HG03025 (cell line): ENCODE data around the gene CSF1.

Experiments used
- ATAC-seq: cut with Tn5 transposase; IDR thresholded peaks from one replicate; pipeline ENCODE4 v1.9.1; 2021; ENCODE audit warnings: mild to moderate bottlenecking, moderate library complexity; ENCODE audit not compliant: unreplicated experiment, low FRiP score

The CSF1 gene

DNA sequence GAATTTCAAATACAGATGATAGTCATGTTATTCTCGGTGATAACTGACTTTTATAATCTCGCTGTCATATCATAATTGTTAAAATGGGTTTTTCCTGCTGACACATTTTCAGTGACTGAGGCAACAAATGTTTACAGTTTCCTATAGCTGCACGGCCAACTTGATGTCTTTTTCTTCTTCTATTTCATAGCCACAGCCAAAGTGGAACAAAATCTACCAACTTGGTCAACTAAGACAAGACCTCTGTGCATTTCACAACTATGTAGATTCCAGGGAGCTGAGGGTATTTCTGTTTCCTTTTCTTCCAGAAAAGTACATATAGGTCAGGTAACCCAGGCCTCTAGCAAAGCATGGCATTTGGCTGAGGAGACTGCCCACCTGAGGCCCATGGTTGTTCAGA, 63.5 kb downstream of the CSF1 start:
- ATAC-seq: no peak

DNA sequence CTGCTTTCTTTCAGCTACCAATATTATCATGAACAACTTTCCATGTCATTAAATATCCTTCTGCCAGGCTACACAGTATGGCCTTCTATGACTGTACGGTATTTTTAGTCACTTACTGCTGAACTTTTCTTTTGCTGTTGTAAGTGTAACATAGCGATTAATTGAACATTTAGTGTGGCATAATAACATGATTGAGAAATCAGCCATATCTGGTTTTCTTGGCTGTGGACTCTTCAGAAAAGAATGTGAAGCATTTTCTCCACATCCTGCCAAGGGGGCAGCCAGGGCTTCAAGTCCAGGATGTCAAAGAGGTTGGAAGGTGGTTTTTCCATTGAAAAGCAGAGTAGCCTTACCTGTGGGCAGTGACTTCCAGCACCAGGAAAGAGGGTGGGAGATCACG, 65.1 kb downstream of the CSF1 start:
- ATAC-seq: no peak

DNA sequence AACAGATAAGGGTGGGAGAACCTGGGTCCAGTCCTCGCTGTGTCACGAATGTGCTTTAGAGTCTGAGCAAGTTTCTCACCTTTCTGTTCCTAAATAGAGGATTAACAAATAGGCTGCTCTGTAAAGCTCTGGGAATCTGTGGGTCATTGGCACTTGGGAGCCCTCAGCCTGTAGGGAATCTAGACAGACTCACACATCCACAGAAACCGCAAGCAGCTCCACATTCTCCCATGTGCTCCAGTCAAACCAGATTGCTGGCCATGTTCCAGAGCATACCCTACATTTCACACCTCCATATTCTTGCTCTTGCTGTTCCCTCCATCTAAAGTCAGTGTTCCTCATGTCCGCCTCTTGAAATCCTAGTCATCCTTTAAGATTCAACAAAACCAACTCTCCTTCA, 66.1 kb downstream of the CSF1 start:
- no peak for ATAC-seq

DNA sequence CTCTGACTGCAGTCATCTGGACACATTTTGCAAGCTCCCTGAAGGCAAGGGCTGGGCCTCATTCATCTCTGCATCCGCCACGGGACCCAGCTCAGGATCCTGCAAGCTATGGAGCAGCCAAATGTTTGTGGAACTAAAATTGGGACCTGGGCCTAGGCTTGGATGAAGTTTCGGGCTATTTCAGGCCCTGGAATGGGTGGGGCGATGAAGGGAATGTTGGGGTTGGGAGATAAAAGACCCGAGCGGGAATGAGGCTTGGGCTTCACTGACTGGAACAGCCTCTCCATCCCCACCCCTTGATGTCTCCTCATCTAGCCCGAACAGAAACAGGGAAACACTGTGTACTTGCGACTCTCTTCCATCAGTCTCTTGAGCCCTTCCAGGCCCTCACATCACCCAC, 66.6 kb downstream of the CSF1 start:
- no peak for ATAC-seq

DNA sequence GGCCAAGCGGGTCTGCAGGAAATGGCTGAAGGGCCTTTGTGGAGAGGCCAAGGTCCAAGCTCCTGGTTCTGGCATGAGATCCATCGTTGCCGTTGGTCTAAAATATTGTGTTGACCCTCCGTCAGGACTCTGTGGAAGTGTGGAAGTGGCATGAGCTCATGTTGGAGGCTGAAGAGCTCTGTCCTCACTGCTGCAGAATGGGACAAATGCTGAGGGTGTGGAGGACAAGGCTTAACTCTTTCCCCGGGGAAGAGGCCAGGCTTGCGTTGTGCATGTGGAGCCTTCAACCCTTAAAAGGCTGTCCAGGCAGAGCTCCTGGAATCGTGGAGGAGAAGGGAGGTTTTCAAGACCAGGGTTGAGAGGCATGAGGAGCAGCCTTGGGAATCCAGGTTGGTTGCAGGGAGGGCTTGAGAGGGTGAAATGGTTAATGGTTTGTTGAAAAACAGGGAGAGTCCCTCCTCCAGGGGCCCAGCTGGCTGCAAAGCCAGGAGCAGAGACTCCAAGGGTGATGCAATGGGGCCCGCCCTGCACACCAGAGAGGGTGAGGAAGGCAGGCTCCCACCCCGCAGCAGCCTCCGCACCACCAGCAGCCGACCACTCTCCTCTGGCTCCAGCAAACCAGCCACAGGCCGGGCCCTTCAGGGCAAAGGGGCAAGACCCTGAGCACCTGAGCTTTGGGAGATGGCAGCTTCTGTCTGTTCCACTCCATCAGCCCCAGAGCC, 67.2 kb downstream of the CSF1 start:
- no peak for ATAC-seq

DNA sequence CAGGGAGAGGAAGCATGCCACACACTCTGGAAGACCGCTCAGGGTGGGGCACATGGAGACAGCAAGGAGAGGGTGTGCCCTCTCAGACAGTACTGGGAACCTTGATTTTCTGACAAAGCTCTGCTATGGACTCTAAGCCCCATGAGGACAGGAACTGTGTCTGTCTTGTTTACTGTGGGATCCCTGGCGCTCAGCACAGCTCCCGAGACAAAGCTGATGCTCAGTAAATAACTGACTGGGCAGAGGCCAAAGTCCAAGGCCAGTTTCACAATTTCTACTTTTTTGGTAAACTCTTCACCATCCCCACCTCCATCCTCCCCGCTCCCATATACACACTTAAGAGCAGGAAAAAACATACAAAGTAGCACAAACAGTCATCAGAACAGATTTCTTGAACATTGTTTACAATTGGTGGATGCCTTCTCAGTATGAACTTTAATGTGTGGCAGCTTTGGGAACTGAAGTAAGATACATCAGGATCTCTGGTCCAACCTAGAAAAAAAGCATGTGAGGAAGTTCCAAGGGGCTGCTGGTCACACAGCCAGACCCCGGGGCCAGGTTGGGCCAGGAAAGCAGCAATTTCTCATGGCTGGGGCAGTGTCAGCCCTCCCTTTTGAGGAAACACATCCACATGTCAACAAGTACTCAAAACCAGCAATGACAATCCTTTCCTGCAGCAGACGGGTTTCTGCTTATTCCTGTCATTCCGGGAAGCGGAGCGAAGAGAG, 68.3 kb downstream of the CSF1 start:
- no peak for ATAC-seq

DNA sequence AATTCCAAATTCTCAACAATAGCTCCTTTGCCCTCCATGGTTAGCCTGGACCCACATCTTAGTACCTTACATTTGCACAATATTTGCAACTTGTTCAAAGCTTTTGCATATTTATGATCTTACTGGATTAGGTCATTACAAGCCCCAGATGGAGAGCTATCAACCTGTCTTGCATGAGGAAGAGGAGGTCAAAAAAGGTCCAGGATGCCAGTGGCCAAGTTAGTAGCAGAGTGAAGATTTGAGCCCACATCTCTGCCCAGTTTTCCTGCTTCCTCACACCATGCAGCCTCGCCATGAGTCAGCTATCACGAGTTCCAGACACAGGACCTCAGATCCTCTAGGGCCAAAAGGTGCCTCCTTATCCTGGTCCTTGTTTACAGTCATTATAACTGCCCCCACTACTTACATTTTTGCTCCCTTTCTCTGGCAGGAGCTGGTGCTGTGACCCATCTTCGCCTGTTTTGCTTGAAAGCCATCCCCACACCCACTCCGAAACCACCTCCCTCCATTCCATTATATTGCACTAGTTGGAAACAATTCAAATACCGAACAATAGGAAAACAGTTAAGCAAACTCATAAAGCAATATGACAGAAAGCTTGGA, 68.9 kb downstream of the CSF1 start:
- ATAC-seq: no peak
